GM12873 (cell line): ENCODE data around the gene SORBS1.
A peak's percentile ranks its signal among the peaks of the same experiment; 100 is the strongest.

Experiments
- TF ChIP-seq, protein P1 (sequence below): IDR thresholded peaks from 2 replicates; pipeline ENCODE4 v1.5.1; 2012; ENCODE audit warnings: low read depth, mild to moderate bottlenecking, moderate library complexity, low read length, control low read depth; ENCODE audit not compliant: insufficient read depth; ENCODE audit errors: missing control alignments

The SORBS1 gene

GRCh38 chr10:95296764-95297163 is 264.4 kb downstream of the SORBS1 start:
- TF ChIP-seq, protein P1, sequence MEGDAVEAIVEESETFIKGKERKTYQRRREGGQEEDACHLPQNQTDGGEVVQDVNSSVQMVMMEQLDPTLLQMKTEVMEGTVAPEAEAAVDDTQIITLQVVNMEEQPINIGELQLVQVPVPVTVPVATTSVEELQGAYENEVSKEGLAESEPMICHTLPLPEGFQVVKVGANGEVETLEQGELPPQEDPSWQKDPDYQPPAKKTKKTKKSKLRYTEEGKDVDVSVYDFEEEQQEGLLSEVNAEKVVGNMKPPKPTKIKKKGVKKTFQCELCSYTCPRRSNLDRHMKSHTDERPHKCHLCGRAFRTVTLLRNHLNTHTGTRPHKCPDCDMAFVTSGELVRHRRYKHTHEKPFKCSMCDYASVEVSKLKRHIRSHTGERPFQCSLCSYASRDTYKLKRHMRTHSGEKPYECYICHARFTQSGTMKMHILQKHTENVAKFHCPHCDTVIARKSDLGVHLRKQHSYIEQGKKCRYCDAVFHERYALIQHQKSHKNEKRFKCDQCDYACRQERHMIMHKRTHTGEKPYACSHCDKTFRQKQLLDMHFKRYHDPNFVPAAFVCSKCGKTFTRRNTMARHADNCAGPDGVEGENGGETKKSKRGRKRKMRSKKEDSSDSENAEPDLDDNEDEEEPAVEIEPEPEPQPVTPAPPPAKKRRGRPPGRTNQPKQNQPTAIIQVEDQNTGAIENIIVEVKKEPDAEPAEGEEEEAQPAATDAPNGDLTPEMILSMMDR: no peak

- TF ChIP-seq, protein P1: no peak
These were observed 266.0 kb downstream of the SORBS1 start for GRCh38 chr10:95295031-95295755.

GRCh38 chr10:95293631-95294030 is 267.5 kb downstream of the SORBS1 start:
- TF ChIP-seq, protein P1: no peak

DNA sequence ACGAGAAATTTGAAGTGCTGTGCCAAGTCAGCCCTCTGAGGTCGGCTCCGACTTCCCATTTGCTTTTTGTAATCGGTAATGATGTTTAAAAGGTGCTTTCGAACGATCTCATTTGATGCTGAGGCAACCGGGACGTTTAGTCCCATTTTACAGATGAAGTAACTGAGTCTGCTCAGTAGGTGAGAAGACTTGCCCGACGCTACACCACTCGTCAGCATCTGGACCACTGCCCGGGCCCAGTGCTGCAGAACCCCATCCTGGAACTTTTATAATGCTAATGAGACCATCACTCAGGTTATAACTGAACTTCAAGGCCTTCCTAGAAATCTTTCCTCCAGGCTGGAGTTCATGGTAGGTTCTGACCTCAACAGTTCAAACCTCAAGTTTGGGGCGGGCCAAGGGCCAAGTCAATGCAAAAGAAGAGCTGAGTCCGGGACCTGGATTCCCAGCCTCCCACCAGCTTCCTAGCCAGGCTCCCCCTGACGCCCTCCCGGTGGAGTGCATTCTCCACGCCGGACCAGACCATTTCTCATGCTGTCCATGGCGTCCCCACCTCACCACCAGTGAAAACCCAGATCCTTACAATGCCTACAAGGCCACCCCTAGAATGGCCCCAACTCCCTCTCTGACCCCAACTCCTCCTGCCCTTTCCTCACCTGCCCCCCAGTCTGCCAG is 269.7 kb downstream of the SORBS1 start:
- TF ChIP-seq, protein P1: no peak

GRCh38 chr10:95290461-95291364 is 270.5 kb downstream of the SORBS1 start, which contains the start of gene PDLIM1:
PDLIM1 (minus strand) TSS chr10:95291003; CDS start chr10:95290915, 88 bp downstream.
- TF ChIP-seq, protein P1: peak; percentile 35

DNA sequence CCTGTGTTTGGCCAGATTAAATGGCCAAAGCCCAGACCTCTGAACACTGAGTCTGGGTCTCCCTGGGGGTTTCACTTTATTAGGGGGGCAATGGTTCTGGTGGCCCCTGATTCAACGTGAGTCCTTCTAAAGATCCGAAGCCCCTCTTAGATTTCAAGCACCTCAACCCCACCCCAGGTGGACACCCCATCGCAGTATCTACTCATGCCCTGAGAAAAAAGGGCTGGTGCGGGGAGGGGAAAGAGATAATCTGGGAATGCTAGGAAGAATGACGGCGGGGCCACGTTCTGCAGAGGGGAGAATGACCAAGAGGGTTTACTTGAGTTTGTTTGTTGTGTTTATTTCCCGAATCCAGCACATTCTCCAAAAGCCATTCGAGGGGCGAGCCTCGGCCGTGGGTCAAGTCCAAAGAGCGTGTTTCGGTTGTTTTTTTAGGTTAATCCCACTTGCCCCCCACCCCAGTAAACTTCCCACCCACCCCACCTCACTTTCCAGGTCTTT is 271.2 kb downstream of the SORBS1 start:
- TF ChIP-seq, protein P1: no peak
